Sigmoid colon (tissue), 4 donors: ENCODE results near the gene BLOC1S3.

ENCODE experiments used
- POLR2A ChIP-seq, 2 donors: fragments of 450-650 bp; IDR thresholded peaks; one replicate each; pipeline ENCODE4 v1.6.1; 2016; ENCODE audit warnings: antibody characterized with exemption in 2 of 2, mild to moderate bottlenecking in 2 of 2, moderate library complexity in 2 of 2
- POLR2AphosphoS5 ChIP-seq, 4 donors: sonication (generic); formaldehyde crosslinking; IDR thresholded peaks; one replicate each; pipeline ENCODE4 v1.6.1; 2017; ENCODE audit warnings: antibody characterized with exemption in 4 of 4
- TF ChIP-seq, protein P1 (sequence below), 4 experiments: fragments of 450-650 bp in 3 of 4; fragments of 200-600 bp in 1 of 4; IDR thresholded peaks; one replicate each; pipeline ENCODE4 v1.5.1; 2016 to 2019; ENCODE audit warnings: antibody characterized with exemption in 4 of 4, mild to moderate bottlenecking in 3 of 4, moderate library complexity in 2 of 4

DNA sequence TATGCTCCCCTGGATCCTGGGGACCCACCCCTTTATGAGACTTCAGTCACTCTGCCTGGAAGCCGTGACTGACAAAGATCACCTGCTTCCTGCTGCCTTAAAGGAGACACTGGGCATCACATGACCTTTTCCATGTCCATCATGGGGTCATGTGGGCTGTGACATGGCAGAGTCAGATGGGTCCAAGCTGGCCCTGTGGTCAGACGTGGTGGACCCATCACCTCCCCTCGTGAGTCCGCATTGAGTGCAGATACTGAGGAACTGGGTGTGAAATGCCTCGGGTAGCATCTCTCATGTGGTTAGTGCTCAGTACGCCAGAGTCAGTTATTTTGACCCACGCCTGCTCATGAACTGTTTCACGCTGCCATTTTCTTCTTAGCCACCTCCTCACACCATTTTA lies 44.9 kb upstream of the BLOC1S3 start:
- TF ChIP-seq, protein P1, sequence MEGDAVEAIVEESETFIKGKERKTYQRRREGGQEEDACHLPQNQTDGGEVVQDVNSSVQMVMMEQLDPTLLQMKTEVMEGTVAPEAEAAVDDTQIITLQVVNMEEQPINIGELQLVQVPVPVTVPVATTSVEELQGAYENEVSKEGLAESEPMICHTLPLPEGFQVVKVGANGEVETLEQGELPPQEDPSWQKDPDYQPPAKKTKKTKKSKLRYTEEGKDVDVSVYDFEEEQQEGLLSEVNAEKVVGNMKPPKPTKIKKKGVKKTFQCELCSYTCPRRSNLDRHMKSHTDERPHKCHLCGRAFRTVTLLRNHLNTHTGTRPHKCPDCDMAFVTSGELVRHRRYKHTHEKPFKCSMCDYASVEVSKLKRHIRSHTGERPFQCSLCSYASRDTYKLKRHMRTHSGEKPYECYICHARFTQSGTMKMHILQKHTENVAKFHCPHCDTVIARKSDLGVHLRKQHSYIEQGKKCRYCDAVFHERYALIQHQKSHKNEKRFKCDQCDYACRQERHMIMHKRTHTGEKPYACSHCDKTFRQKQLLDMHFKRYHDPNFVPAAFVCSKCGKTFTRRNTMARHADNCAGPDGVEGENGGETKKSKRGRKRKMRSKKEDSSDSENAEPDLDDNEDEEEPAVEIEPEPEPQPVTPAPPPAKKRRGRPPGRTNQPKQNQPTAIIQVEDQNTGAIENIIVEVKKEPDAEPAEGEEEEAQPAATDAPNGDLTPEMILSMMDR (IDR thresholded peaks at IDR 0.05): no peak
- TF ChIP-seq POLR2A (IDR thresholded peaks at IDR 0.05) (no peak), POLR2AphosphoS5 (IDR thresholded peaks at IDR 0.05) (no peak)
